ENCODE results near the gene ZNF619.
"Not testable (repeated sequence)": the region's sequence is repeated elsewhere in the genome, so short reads cannot be mapped to it uniquely, and the experiment has no call there.

ZNF619 gene

GRCh38 chr3:40476478-40477470, at the start of gene ZNF619:
Gene ZNF619 (plus strand): TSS chr3:40477122. CDS start chr3:40477980, 858 bp downstream.
- peak; percentile 75 for DNase-seq (ENCODE audit: low spot score)

GRCh38 chr3:40432793-40433192, 44.1 kb upstream of the ZNF619 start:
- peak; percentile 28 for DNase-seq (ENCODE audit: low spot score)

- DNase-seq (ENCODE audit: low spot score): no peak
Observed at GRCh38 chr3:40437889-40438288, 39.0 kb upstream of the ZNF619 start.

GRCh38 chr3:40445062-40445461, 31.9 kb upstream of the ZNF619 start:
- no peak for DNase-seq (ENCODE audit: low spot score)

- no peak for DNase-seq (ENCODE audit: low spot score)
Observed at GRCh38 chr3:40445880-40446279, 31.0 kb upstream of the ZNF619 start.

GRCh38 chr3:40450438-40450837, 26.5 kb upstream of the ZNF619 start:
- no peak for DNase-seq (ENCODE audit: low spot score)

GRCh38 chr3:40451551-40451950, 25.4 kb upstream of the ZNF619 start:
- no peak for DNase-seq (ENCODE audit: low spot score)

- no peak for DNase-seq (ENCODE audit: low spot score)
Observed at GRCh38 chr3:40452057-40452456, 24.9 kb upstream of the ZNF619 start.

- DNase-seq (ENCODE audit: low spot score): no peak
Observed at GRCh38 chr3:40452562-40452875, 24.4 kb upstream of the ZNF619 start.

GRCh38 chr3:40452876-40453730, 23.8 kb upstream of the ZNF619 start:
- DNase-seq (ENCODE audit: low spot score): peak; percentile 99

GRCh38 chr3:40453933-40454332, 23.0 kb upstream of the ZNF619 start:
- DNase-seq (ENCODE audit: low spot score): no peak

- no peak for DNase-seq (ENCODE audit: low spot score)
Observed at GRCh38 chr3:40455328-40455727, 21.6 kb upstream of the ZNF619 start.

GRCh38 chr3:40456279-40456939, 20.5 kb upstream of the ZNF619 start:
- no peak for DNase-seq (ENCODE audit: low spot score)

- peak; percentile 97 for DNase-seq (ENCODE audit: low spot score)
Observed at GRCh38 chr3:40456940-40457823, 19.7 kb upstream of the ZNF619 start, which contains the start of gene RPL14. Gene RPL14 (plus strand): TSS chr3:40457339. CDS start chr3:40457472, 133 bp downstream.

GRCh38 chr3:40458473-40458872, 18.4 kb upstream of the ZNF619 start:
- DNase-seq (ENCODE audit: low spot score): no peak

- peak; percentile 49 for DNase-seq (ENCODE audit: low spot score)
Observed at GRCh38 chr3:40460481-40460880, 16.4 kb upstream of the ZNF619 start.

- no peak for DNase-seq (ENCODE audit: low spot score)
Observed at GRCh38 chr3:40461161-40461560, 15.8 kb upstream of the ZNF619 start.

- not testable (repeated sequence) for DNase-seq (ENCODE audit: low spot score)
Observed at GRCh38 chr3:40462838-40463237, 14.1 kb upstream of the ZNF619 start.

GRCh38 chr3:40463579-40463978, 13.3 kb upstream of the ZNF619 start:
- no peak for DNase-seq (ENCODE audit: low spot score)

- no peak for DNase-seq (ENCODE audit: low spot score)
Observed at GRCh38 chr3:40464339-40465110, 12.4 kb upstream of the ZNF619 start.

- DNase-seq (ENCODE audit: low spot score): no peak
Observed at GRCh38 chr3:40465111-40465407, 11.9 kb upstream of the ZNF619 start.
